GM12874 (cell line): ENCODE results near the gene AKR1C8.

Experiments used
- TF ChIP-seq, protein P1 (sequence below): IDR thresholded peaks from 2 replicates; pipeline ENCODE4 v1.5.1; 2011; ENCODE audit warnings: low read depth, mild to moderate bottlenecking, control low read depth, low read length, moderate library complexity; ENCODE audit not compliant: insufficient read depth

The AKR1C8 gene

GRCh38 chr10:5210261-5210660 lies 25.3 kb upstream of the AKR1C8 start:
- TF ChIP-seq, protein P1, sequence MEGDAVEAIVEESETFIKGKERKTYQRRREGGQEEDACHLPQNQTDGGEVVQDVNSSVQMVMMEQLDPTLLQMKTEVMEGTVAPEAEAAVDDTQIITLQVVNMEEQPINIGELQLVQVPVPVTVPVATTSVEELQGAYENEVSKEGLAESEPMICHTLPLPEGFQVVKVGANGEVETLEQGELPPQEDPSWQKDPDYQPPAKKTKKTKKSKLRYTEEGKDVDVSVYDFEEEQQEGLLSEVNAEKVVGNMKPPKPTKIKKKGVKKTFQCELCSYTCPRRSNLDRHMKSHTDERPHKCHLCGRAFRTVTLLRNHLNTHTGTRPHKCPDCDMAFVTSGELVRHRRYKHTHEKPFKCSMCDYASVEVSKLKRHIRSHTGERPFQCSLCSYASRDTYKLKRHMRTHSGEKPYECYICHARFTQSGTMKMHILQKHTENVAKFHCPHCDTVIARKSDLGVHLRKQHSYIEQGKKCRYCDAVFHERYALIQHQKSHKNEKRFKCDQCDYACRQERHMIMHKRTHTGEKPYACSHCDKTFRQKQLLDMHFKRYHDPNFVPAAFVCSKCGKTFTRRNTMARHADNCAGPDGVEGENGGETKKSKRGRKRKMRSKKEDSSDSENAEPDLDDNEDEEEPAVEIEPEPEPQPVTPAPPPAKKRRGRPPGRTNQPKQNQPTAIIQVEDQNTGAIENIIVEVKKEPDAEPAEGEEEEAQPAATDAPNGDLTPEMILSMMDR: peak; percentile 25; the same call in 1 of the 2 replicates

DNA sequence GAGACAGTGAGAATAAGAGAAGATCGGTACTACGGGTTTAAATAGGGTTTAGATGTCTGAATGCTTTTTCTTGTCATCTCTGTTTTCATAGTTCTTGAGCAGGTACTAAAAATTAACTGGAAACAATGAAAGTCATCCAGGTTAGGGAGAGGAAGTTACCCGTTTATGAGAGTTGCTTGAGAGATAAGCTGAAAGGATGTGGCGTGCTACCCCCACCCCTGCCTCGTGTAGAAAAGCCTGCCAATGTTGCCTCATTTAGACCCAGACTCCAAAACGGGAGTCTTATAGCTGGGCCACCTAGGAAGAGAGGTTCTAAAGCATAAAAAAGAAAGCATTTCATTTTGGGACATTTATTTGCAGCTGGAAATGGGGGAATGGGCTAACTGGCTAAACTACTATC lies 21.8 kb upstream of the AKR1C8 start:
- TF ChIP-seq, protein P1: no peak

DNA sequence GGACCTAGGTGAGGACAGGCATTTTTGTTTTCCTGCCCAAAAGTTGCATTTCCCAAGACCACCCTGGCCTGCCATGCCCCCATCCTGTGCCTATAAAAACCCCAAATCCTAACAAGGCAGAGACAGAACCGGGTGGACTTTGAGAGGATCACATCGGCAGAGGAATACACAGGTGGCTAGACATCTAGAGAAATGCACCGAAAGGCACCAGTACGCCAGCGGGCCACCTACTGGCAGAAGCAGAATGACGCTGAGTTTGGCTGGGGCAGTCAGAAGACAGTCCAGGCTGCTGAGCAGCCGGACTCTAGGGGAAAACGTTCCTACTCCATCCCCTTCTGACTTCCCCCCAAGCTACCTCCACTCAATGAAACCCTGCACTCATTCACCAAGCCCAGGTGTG lies 14.4 kb upstream of the AKR1C8 start:
- TF ChIP-seq, protein P1: no peak

GRCh38 chr10:5198386-5198785 lies 13.4 kb upstream of the AKR1C8 start:
- TF ChIP-seq, protein P1: no peak

GRCh38 chr10:5196702-5197113 lies 11.8 kb upstream of the AKR1C8 start, which contains the start of gene AKR1C4:
TSS of gene AKR1C4 (plus strand) at chr10:5196837. CDS start at chr10:5196868, 31 bp downstream.
- TF ChIP-seq, protein P1: no peak

- TF ChIP-seq, protein P1: no peak
Measured at GRCh38 chr10:5195727-5196374, 10.9 kb upstream of the AKR1C8 start.

GRCh38 chr10:5194431-5194830 lies 9.5 kb upstream of the AKR1C8 start:
- TF ChIP-seq, protein P1: no peak

DNA sequence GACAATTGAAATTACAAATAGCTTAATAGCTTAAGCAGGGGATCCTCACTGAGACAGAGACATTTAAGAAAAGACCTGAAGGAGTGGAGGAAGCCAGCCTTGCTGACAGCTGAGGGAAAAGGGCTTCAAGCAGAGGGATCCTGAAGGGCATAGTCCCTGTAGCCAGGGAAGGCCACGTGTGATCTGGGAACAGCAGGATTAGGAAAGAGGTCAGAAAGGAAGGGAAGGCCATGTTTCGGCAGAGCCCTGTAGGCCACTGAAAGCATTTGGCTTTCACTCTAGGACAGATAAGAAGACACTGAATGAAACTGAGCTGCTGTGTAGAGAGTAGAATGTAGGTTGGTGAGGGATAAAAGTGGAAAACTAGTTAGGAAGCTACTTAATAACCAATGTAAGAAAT lies 3.4 kb upstream of the AKR1C8 start:
- TF ChIP-seq, protein P1: no peak
